AG10803 (cell line): ENCODE results near the gene SPOCD1.
A peak's percentile ranks its signal among the peaks of the same experiment; 100 is the strongest.

ENCODE experiments used
- DNase-seq: peaks from one replicate; pipeline ENCODE4 v3.0.0; 2010; ENCODE audit warnings: low read depth
- H3K4me3 ChIP-seq: 2 replicates; pipeline ENCODE4 v1.5.1; 2011; ENCODE audit warnings: mild to moderate bottlenecking, low read length, control low read depth
- TF ChIP-seq, protein P1 (sequence below): conservative IDR thresholded peaks from 2 replicates; pipeline ENCODE4 v1.5.1; 2011; ENCODE audit warnings: mild to moderate bottlenecking, low read length, control low read depth, inconsistent platforms

SPOCD1 gene

DNA sequence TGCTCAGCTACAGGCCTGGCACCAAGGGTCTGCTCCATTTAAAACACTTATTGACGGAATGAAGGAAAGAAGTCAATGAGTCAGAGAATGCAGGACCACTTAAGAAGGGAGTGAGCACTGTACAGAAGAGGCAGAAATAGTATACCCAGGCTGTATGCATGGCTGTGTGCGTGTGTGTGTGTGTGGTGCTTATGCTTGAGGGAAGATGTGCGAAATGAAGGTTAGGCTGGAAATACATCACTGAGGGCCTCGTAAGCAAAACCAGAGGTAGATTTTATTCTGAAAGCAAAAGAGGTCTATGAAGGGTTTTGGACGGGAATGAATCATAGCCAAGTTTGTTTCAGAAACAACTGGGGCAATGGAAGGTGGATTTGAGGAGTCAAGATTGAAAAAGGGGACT, 42.0 kb downstream of the SPOCD1 start:
- no peak overlapping the region for H3K4me3 ChIP-seq
- DNase-seq, result no peak
- TF ChIP-seq, protein P1, sequence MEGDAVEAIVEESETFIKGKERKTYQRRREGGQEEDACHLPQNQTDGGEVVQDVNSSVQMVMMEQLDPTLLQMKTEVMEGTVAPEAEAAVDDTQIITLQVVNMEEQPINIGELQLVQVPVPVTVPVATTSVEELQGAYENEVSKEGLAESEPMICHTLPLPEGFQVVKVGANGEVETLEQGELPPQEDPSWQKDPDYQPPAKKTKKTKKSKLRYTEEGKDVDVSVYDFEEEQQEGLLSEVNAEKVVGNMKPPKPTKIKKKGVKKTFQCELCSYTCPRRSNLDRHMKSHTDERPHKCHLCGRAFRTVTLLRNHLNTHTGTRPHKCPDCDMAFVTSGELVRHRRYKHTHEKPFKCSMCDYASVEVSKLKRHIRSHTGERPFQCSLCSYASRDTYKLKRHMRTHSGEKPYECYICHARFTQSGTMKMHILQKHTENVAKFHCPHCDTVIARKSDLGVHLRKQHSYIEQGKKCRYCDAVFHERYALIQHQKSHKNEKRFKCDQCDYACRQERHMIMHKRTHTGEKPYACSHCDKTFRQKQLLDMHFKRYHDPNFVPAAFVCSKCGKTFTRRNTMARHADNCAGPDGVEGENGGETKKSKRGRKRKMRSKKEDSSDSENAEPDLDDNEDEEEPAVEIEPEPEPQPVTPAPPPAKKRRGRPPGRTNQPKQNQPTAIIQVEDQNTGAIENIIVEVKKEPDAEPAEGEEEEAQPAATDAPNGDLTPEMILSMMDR, result no peak

DNA sequence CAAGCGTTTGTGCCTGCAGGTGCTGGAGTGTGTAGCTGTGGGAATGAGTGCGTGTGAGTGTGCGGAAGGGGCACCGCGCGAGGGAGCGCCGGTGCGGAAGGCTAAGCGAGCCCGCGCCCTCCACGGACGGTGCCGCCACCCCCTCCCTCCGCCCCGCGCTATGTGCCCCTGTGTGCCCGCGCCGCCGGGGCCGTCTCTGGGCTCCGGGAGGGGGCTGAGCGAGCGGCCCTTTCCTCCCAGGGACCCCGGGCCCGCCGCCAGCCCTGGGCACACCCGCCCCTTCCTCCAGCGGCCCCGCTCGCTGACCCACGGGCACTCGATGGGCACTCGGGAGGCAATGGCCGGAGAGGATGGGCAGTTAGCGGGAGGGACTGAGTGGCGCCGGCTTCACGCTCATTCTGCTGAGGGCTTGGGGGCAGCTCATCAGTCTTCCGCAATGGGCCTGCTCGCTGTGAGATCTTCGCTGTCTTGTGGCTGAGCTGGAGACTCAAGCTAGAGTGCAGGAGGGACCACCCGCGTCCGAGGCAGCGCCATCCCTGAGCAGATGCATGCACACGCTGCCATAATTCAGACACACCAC, 43.1 kb downstream of the SPOCD1 start:
- TF ChIP-seq, protein P1, result no peak
- no peak overlapping the region; the same call in none of the 2 replicates for H3K4me3 ChIP-seq
- no peak for DNase-seq

DNA sequence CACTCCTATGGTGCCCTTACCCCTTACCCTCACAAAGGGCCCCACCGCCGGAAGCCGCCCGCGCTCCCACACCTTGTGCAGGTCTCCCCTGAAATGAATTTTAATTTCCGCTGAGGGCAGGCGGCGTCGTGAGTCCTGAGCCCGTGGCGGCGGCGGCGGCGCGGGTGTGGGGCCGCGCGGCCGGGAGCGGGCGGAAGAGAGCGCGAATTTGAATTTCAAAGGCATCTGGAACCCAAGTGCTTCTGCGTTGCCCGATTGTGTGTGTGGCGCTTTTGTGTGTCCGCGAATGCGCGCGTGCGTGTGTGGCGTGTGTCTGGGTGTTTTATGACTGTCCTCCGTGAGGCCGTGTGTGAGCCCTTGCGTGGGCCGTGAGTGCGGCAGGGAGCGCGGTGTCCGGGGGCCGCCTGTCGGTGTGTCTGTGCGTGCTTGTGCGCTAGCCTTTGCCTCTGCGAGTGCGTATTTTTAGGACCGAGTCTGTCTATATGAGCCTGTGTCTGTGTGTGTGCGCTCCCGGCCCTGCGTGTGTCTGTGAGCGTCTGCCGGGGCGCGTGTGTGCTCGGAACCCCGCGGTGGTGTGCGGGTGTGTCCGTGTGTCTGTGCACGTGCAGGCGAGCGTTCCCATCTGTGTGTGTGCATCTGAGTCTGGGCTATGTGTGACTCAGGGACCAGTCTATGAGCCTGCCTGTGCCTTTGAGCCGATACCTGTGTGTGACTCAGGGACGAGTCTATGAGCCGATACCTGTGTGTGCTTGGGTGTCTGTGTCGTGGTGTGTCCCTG, 43.7 kb downstream of the SPOCD1 start:
- DNase-seq, result peak; percentile 31
- TF ChIP-seq, protein P1, result peak; percentile 27
- H3K4me3 ChIP-seq, result peak overlapping the region; percentile 31

DNA sequence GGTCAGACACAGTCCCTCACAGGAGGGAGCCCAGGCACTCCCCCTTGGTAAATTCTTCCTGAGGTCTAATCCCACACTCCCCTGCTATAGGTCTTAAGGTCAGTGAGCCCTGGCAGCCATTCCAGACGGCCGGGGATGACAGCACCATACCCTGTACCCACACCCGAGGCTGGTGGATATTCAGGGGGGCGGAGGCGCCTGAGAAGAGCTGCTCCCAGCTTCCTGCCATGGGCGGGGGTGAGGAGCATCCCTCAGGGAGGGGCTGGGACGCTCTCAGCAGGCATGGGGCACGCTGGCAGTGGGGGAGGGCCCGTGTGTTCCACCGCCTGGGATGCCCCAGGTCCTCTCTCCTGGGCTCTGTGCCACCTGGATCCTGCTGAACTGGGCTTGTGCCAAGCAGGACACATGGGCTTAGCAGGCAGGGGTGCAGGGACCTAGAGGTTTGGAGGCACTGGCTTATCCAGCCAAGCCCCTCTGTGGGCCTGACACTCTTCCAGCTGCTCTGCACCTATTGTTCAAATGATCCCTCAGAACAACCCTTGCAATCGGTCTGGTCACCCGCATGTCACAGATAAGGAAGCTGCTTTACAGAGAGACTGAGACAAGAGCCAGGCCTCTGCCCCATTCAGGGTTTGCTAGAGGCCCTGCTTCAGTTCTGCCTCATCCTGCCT, 46.0 kb downstream of the SPOCD1 start:
- TF ChIP-seq, protein P1, result no peak
- no peak for DNase-seq
- H3K4me3 ChIP-seq, result no peak overlapping the region

GRCh38 chr1:31768939-31769704, 46.7 kb downstream of the SPOCD1 start:
- no peak overlapping the region for H3K4me3 ChIP-seq
- DNase-seq, result no peak
- TF ChIP-seq, protein P1, result no peak

GRCh38 chr1:31768407-31768907, 47.4 kb downstream of the SPOCD1 start:
- H3K4me3 ChIP-seq, result no peak overlapping the region
- TF ChIP-seq, protein P1, result no peak
- no peak for DNase-seq
